ENCODE data around the gene MMEL1.
A peak's percentile ranks its signal among the peaks of the same experiment; 100 is the strongest.
"Not testable (repeated sequence)": the region's sequence is repeated elsewhere in the genome, so short reads cannot be mapped to it uniquely, and the experiment has no call there.

Gene MMEL1

GRCh38 chr1:2590233-2591141 is 42.3 kb downstream of the MMEL1 start:
- no peak for DNase-seq (ENCODE audit: low read depth)

DNA sequence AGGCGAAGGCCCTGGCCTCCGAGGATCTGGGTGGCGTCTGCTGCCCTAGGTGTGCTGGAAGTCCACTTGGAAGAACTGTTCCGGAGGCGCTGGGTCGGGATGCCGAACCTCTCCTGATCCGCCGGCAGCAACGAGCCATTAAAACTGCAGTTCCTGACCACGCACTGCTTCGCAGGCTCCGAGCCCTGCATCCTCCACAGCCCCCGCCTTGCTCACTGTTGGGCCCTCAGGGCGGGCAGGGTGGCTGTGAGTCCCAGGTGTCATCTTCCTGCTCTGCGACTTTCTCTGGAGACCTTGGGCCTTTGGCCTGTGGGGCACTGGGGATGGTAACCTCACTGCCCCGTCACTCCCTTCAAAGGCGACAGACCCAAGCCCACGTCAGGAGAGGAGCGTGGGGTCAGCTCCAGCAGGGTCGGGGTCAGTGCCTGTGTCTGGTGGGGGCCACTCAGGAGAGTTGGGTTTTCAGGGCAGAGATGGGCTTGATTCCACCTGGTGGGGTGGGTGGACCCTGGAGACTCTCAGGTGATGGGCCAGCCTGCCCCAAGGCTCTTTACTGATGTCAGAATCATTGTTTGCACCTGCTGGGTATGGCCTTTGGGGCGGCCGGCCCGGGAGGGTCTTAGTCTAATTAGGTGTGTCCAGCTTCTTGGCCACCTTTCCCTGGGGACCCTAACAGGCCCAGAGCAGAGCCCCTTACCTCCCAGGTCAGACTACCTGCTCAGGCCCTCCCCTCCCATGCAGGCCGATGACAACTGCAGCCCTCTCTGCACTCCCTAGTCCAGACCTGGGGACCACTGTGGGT is 43.2 kb downstream of the MMEL1 start:
- DNase-seq (ENCODE audit: low read depth) = no peak

DNA sequence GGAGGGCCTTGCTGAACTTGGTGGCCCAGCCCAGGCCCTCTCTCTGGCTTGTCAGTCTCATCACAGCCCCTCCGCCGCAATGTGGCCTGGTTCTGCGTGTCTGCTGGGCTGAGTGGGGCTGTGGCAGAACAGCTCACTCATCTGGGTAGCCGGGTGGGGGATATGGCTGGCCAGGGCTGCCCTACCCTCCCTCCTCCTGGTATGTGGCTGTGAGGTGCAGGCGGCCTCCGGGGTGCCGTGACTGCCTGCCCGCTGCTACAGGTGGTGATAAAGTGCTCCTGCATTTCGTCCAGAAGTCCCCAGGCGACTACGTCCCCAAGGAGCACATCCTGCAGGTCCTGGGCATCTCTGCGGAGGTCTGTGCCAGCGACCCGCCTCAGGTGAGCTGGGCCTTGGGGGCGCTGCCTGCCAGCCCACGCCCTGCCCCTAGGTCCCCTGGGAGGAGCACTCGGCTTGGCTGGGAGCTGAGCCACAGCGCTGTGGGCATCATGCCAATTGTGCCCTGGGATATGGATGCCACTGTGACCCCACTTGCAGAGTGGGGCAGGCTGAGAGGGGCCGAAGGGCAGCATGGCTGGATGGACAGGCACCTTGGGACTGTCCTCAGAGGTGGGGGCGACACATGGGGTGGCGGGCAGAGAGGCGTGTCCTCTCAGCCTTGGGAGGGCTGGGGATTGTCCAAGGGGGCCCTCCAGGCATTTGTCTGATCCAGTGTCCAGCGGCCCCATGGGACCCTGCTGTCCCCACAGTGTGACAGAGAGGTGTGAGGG is 44.0 kb downstream of the MMEL1 start:
- no peak for DNase-seq (ENCODE audit: low read depth)

GRCh38 chr1:2587860-2588571 is 44.8 kb downstream of the MMEL1 start:
- no peak for DNase-seq (ENCODE audit: low read depth)

DNA sequence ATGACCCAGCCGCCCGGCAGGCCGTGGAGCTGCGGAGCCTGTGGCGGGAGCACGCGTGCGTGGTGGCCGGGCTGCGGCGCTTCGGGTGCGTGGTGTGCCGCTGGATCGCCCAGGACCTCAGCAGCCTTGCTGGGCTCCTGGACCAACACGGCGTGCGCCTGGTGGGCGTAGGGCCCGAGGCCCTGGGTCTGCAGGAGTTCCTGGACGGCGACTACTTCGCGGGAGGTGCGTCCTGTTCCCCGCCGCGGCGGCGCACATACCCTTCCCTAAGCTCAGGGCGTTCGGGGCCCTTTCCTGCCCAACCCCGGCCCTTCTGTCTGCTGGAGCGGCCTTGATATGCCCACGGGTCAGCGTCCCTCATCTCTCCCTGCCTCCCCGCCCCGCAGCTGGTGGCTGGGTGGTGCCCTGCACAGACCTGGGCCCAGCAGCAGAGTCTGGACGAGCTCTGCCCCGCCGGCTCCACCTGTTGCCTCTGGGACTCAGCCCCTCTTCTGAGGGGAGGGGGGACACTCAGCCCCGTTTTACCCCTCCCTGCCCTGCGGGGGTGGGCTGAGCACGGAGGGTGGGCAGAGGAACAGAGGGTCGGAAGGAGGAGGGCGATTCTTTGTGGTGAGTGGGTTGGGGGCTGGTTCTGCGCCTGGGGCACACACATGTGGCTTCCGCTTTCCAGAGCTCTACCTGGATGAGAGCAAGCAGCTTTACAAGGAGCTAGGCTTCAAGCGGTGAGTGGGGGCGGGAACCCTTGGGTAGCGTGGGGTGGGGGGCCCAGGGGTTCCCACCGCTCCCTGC is 45.6 kb downstream of the MMEL1 start:
- DNase-seq (ENCODE audit: low read depth) = no peak

- peak; percentile 93 for DNase-seq (ENCODE audit: low read depth)
Measured at GRCh38 chr1:2586154-2587070, 46.4 kb downstream of the MMEL1 start, which contains the start of gene PRXL2B. TSS of gene PRXL2B (plus strand) at chr1:2586777. CDS start at chr1:2586886, 109 bp downstream.

DNA sequence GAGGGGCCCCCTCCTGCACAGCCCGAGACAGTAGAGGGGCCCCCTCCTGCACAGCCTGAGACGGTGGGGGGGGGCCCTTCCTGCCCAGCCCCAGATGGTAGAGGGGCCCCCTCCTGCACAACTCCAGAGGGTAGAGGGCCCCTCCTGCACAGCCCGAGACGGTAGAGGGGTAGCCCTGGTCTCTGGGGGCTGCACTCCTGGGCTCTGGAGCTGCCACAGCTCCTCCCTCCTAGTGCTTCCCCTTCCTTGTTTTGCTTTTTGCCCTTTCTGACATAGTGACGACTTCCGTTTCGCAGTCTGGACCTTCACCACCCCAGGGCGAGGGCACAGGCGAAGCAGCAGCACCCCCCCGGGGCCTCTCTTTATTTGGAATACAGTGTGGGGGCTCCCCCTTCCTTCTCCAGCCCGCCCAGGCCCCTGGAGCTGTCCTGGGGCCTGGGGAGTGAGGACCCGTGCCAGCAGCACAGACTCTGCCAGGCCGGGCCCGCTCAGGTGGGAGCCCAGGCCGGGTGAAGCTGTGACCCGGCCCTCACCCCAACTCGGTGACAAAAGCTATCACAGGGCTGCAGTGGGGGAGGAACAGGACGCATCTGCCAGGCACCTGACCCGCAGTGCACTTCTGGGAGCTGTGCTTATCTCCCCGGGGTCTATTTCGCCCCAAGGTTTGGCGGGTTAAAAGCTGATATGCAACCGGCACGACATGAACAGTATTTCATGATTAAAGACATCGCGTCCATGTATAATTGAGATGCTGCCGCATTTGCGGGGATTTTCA is 47.3 kb downstream of the MMEL1 start:
- no peak for DNase-seq (ENCODE audit: low read depth)

GRCh38 chr1:2584686-2585317 is 48.0 kb downstream of the MMEL1 start:
- DNase-seq (ENCODE audit: low read depth) = no peak

DNA sequence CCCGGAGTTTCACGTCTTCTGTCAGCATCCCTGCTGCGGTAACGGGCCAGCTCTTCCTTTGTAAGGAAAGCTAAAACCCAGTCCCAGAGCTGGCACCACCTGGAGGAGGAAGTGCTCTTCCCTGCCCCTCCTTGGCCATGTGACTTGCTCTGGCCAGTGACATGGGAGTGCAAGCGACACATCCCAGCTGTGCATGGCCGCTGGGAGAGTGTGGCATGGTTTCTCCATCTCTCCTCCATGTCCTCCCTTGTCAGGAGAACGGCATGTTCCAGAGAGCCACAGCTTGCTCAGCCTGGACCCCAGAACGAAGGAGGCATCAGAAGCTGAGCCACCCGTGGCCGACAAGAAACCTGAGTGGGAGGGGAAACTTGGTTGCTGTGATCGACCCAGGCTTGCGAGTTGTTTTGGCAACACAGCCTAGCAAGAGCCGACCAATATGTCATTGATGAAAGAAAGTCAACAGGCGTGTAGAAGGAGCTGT is 48.9 kb downstream of the MMEL1 start:
- no peak for DNase-seq (ENCODE audit: low read depth)

DNA sequence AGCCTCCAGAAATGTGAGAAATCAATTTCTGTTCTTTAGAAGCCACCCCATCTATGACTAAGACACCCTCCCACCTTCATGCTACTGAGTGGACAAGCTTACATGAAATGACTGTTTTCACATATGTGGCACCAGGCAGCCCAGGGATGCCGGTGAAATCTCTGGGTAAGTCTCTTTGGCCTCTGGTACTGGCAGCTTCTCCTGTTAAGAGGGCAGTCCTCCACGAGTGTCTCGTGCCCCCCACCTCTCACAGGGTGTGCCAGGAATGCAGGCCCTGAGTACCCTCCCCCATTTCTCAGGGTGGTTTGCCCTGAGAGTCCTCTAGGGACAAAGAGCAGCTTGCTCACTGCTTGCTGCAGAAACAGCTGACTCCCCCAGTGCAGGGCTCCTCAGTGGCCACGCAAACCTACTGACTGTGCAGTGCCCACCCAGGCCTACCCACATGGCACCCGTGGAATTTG is 49.5 kb downstream of the MMEL1 start:
- DNase-seq (ENCODE audit: low read depth) = no peak

GRCh38 chr1:2582391-2582790 is 50.4 kb downstream of the MMEL1 start:
- no peak for DNase-seq (ENCODE audit: low read depth)

GRCh38 chr1:2580691-2581090 is 52.1 kb downstream of the MMEL1 start:
- no peak for DNase-seq (ENCODE audit: low read depth)

DNA sequence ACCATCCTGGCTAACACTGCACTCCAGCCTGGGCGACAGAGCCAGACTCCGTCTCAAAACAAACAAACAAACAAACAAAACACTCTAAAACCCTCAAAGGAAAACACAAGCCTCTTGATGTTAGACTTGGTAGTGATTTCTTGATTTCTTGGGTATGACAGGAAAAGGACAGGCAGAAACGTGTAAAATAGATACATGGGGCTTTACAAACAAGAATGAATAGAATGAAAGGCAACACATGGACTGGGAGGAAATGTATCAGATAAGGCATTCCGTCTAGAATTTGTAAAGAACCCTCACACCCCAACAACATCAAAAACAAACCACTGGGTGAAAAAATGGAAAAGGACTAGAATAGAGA is 54.1 kb downstream of the MMEL1 start:
- DNase-seq (ENCODE audit: low read depth) = no peak

GRCh38 chr1:2577565-2578075 is 55.2 kb downstream of the MMEL1 start:
- DNase-seq (ENCODE audit: low read depth) = not testable (repeated sequence)

GRCh38 chr1:2575801-2576663 is 56.8 kb downstream of the MMEL1 start:
- no peak for DNase-seq (ENCODE audit: low read depth)

DNA sequence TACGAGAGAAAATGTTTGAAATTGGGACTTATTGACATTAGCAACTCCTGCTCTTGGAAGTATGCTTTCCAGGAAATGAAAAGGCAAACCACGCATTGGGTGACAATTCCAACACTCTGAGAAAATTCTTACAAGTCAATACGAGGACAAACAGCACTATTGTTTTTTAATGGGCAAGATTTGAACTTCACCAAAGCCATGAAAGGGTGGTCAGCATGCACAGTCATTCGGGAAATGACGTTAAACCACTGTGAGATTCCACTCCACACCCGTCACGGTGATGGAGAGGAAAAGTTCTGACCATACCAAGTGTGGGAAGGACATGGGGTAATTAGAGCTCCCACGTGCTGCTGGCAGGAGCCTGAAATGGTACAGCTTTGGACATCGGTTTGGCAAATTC is 58.5 kb downstream of the MMEL1 start:
- no peak for DNase-seq (ENCODE audit: low read depth)
